GM12801 (cell line): ENCODE measurements around the gene PDC.

Experiments
- TF ChIP-seq, protein P1 (sequence below): IDR thresholded peaks from one replicate; pipeline ENCODE4 v1.5.1; 2011; ENCODE audit warnings: control low read depth; ENCODE audit not compliant: insufficient read length; ENCODE audit errors: extremely low read depth

PDC gene

GRCh38 chr1:186461014-186461413 is at the start of gene PDC:
Gene PDC, minus strand, starts transcription at chr1:186461114. Its CDS starts 11,655 bp downstream, at chr1:186449459.
- TF ChIP-seq, protein P1, sequence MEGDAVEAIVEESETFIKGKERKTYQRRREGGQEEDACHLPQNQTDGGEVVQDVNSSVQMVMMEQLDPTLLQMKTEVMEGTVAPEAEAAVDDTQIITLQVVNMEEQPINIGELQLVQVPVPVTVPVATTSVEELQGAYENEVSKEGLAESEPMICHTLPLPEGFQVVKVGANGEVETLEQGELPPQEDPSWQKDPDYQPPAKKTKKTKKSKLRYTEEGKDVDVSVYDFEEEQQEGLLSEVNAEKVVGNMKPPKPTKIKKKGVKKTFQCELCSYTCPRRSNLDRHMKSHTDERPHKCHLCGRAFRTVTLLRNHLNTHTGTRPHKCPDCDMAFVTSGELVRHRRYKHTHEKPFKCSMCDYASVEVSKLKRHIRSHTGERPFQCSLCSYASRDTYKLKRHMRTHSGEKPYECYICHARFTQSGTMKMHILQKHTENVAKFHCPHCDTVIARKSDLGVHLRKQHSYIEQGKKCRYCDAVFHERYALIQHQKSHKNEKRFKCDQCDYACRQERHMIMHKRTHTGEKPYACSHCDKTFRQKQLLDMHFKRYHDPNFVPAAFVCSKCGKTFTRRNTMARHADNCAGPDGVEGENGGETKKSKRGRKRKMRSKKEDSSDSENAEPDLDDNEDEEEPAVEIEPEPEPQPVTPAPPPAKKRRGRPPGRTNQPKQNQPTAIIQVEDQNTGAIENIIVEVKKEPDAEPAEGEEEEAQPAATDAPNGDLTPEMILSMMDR, result no peak

DNA sequence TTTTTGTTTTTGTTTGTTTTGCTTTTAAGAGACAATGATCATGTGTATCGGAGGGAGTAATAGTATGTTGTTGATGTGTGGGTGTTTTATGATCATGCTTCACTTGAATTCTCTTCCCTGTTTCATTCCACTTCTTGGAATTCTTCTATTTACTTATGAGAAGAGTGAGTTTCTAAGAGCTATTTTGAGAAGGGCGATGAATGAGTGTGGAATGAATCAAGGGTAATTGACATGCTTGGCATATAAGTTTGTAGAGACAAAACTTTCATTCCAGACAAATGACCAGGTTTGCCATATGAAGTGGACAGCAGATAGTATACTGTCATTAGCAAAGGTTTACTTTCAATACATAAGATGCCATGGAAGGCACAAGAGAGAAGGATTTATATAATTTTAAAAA is 42.3 kb upstream of the PDC start:
- TF ChIP-seq, protein P1, result no peak

- TF ChIP-seq, protein P1, result no peak
Measured at GRCh38 chr1:186502087-186502486, 41.2 kb upstream of the PDC start.

DNA sequence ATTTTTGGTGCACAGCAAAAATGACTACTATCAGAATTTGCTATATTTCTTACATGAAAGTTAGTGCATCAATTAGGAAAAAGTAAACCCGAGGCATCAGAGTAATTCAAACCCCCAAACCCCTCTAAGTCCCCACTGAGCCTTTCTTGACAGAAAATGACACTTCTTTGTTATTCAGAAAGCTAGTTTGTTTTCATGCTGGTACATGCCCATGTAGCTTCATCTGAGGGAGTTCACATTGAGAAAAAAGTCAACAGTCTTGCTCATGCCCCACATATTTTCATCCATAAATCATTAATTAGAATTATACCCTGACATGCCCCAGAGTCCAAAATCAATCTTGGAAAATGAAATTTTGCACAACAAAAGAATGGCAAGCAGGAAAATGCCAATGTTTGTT is 39.9 kb upstream of the PDC start:
- TF ChIP-seq, protein P1, result no peak

DNA sequence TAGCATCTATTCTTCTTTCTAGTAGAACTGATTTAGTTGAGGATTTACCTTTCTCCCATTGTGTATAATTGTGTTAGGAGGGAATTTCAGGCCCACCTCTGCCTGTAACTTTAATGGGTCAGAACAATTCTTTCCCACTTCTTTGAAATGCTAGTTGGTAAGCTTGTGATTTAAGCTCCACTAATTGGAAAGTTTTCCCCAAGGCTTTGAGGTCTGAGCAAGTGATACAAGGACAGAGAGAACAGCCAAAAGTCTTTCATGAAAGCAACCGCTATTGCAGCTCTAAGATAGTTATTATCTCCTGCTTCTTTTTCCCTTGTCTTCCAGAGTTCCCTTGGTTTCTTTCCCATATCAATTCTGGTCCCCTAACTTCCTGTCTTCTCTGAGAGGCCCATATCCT is 38.7 kb upstream of the PDC start:
- TF ChIP-seq, protein P1, result no peak

DNA sequence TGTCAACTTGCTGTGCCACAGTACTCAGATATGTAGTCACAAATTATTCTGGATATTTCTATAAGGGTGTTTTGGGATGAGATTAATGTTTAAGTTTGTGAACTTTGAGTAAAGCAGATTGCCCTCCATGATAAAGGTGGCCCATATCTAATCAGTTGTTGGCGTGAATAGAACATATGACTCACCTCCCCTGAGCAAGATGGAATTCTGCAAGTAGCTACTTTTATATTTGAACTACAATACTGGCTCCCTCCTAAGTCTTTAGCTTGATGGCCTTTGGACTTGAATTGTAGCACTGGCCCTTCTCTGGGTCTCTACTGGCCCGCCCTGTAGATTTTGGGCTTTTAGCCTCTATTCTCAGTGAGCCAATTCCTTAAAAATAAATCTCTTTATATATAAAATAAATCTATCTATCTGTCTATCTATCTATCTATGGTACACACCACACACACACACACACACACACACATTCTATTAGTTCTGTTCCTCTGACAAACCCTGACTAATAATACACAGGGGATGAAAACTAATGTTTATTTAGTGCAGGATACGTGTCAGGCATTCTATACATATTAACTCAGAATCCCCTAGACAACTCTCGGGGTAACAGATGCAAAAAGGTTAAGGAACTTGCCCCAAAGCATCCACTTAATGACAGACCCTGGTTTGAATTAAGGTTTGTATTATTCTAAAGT is 37.9 kb upstream of the PDC start:
- TF ChIP-seq, protein P1, result no peak

DNA sequence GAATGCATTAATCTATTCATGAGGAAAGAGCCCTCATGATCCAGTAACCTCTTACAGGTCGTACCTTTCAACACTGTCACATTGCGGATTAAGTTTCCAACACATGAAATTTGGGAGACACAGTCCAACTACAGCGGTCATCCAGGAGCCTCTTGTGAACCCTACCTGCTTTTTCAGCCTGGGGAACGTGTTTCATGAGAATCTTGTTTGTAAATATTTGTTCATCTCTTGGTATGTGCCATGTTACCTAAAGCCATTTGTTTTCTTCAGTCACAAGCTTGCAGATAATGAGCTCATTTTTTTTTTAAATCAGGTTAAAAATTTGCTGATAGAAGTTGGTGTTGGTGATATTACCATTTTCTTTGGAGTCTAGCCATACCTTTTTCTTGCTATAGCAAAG is 37.2 kb upstream of the PDC start:
- TF ChIP-seq, protein P1, result no peak
